NCI-H524 (cell line): ENCODE data around the gene DONSON.

Experiments used
- DNase-seq, 2 experiments: peaks; one replicate each; lab custom pipeline; 2025; lab: John Stamatoyannopoulos, UW

Gene DONSON

GRCh38 chr21:33541105-33541711, 47.3 kb downstream of the DONSON start:
- DNase-seq = peak in 1 of 2 experiments; percentile 38

- no peak for DNase-seq
These were observed 47.8 kb downstream of the DONSON start for GRCh38 chr21:33540711-33541104.

GRCh38 chr21:33539616-33540015, 48.9 kb downstream of the DONSON start:
- no peak for DNase-seq

- no peak for DNase-seq
These were observed 51.3 kb downstream of the DONSON start for GRCh38 chr21:33537212-33537611.

GRCh38 chr21:33531007-33531406, 57.5 kb downstream of the DONSON start:
- DNase-seq = no peak
